ENCODE results near the gene ZNRF3.
"Not testable (repeated sequence)": the region's sequence is repeated elsewhere in the genome, so short reads cannot be mapped to it uniquely, and the experiment has no call there.

ZNRF3 gene

DNA sequence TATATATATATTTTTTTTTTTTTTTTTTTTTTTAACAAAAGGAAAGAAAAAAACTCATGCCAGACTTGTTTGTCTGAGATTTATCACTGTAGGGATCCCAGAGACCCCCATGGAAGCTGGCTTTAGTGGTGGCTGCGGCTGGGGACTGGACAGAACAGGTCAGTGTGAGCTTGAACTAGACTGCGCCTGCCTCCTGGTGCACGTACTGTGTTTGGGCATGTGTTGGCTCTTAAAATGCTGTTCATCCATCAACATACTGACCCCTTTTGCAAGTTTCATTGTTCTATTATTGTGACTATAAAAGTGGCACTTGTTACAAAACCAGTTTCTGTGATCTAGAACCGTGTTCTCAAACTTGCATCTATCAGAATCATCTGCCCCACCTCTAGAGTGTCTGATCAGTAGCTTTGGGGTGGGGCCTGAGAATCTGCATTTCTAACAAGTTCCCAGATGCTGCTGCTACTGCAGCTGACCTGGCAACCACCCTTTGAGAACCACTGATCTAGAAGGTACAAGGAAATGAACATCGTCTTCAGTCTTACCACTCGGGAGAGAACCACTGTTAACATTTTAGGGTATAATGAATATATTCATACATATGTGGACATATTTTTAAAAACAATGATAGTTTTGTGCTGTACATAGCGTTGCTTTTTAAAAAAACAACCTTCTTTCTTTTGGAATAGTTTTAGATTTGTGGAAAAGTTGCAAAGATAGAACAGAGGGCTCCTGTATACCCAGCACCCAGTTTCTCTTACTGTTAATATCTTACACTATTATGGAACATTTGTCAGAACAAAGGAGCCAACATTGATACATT, 54.0 kb downstream of the ZNRF3 start:
- no peak for DNase-seq (ENCODE audit: low read depth)
- H3K9me3 ChIP-seq (ENCODE audit: control insufficient read depth, low read length), result no peaks in the 10 kb centered on the region
- H3K4me3 ChIP-seq (ENCODE audit: low read length), result no peak overlapping the region
- no peaks in the 10 kb centered on the region for H3K4me1 ChIP-seq (ENCODE audit: control insufficient read depth, insufficient read depth, low read length)
- H3K27me3 ChIP-seq (replicated peaks; ENCODE audit: control insufficient read depth, insufficient read depth, low read length), result no peaks in the 10 kb centered on the region
- no peak overlapping the region for H3K9ac ChIP-seq (ENCODE audit: low read length)
- H3K36me3 ChIP-seq (ENCODE audit: control insufficient read depth, insufficient read depth, low read length, severe bottlenecking), result no peaks in the 10 kb centered on the region

DNA sequence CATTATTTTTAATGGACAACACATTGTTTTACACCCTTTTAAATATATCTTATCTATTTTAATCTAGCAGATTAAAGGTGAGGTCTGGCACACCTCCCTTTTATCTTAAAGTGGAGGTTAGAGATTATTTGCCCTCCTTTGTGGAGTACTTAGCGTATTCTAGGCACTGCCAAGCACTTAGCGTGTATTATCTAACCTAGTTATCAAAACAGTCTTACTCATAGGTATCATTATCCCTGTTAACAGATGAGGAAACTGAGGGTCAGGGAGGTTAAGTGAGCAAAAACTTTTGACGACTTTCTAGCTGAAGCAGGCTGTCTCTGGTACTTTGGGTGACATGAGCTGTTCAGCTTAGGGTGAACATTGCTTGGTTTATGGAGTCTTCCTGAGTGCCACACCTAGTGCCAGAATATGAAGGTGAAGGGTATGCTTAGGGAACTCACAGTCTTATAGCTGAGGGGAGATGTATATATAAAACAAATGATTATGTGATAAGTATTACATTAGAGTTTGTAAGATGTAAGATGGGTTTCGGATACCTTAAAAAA, 55.0 kb downstream of the ZNRF3 start:
- no peaks in the 10 kb centered on the region for H3K27me3 ChIP-seq (replicated peaks; ENCODE audit: control insufficient read depth, insufficient read depth, low read length)
- no peak overlapping the region for H3K4me3 ChIP-seq (ENCODE audit: low read length)
- no peak overlapping the region for H3K9ac ChIP-seq (ENCODE audit: low read length)
- peaks cover 2% of the 10 kb centered on the region for H3K4me1 ChIP-seq (ENCODE audit: control insufficient read depth, insufficient read depth, low read length)
- no peak for DNase-seq (ENCODE audit: low read depth)
- no peaks in the 10 kb centered on the region for H3K9me3 ChIP-seq (ENCODE audit: control insufficient read depth, low read length)
- no peaks in the 10 kb centered on the region for H3K36me3 ChIP-seq (ENCODE audit: control insufficient read depth, insufficient read depth, low read length, severe bottlenecking)

DNA sequence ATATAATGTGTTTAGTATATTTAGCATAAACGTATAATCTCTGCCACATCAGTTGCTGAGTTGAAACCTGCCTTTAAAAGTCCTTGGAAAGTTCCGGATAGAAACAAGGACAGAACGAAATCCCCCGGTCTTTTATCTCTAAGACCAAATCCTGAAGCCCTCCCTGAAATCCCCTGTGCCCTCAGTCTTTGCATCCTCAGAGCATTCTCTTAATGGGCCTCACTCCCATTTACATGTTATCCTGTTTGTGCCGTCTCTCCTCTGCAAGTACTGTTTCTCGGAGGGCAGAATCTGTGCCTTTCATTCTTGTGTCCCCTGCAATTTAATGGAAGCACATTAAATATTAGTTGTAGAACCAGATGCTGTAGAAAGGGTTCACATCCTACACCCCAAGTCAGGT, 56.0 kb downstream of the ZNRF3 start:
- H3K4me3 ChIP-seq (ENCODE audit: low read length), result no peak overlapping the region
- no peak overlapping the region for H3K9ac ChIP-seq (ENCODE audit: low read length)
- H3K27me3 ChIP-seq (replicated peaks; ENCODE audit: control insufficient read depth, insufficient read depth, low read length), result no peaks in the 10 kb centered on the region
- no peaks in the 10 kb centered on the region for H3K36me3 ChIP-seq (ENCODE audit: control insufficient read depth, insufficient read depth, low read length, severe bottlenecking)
- H3K9me3 ChIP-seq (ENCODE audit: control insufficient read depth, low read length), result no peaks in the 10 kb centered on the region
- no peak for DNase-seq (ENCODE audit: low read depth)
- H3K4me1 ChIP-seq (ENCODE audit: control insufficient read depth, insufficient read depth, low read length), result peaks cover 8% of the 10 kb centered on the region

DNA sequence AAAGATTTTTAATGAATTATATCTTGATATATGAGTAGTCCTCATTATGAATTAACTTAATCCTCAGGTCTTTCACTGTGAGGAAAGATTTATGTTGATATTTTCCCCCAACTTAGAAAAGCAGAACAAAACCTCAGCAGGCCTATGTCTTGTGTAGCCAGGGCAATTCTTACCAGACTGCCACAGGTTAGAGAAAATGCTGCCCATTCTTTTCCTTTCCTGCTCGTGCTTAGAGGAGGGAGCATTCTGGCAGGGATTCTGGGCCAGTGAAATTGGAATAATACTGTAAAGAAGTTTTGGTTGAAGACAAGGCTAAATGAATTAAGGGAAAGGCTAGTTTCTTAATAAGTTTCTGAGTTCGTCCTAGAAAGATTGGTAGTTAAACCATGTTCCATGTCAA, 56.6 kb downstream of the ZNRF3 start:
- Histone ChIP-seq H3K4me3 (ENCODE audit: low read length) (no peak overlapping the region), H3K9me3 (ENCODE audit: control insufficient read depth, low read length) (no peaks in the 10 kb centered on the region), H3K36me3 (ENCODE audit: control insufficient read depth, insufficient read depth, low read length, severe bottlenecking) (no peaks in the 10 kb centered on the region), H3K4me1 (ENCODE audit: control insufficient read depth, insufficient read depth, low read length) (peaks cover 8% of the 10 kb centered on the region), H3K9ac (ENCODE audit: low read length) (no peak overlapping the region), H3K27me3 (replicated peaks; ENCODE audit: control insufficient read depth, insufficient read depth, low read length) (no peaks in the 10 kb centered on the region)
- no peak for DNase-seq (ENCODE audit: low read depth)

DNA sequence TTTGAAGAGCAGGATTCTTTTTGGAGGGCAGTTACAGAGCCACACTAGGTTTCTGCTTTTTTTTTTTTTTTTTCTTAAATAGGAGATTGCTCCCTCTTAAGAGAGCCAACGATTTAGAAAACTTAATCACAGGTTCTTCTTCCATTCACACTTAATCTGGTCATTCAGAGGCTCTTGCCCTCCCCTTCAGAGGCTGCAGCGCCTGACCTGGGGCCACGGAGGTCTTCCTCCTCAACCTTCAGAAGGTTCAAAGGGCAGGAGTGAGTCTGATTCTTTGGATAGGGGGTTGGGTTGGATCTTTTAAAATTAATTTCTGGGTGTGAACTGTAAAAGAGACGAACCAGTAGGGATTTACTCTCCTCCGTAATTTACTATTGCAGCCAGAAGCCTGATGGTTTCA, 57.1 kb downstream of the ZNRF3 start:
- no peaks in the 10 kb centered on the region for H3K9me3 ChIP-seq (ENCODE audit: control insufficient read depth, low read length)
- peaks cover 8% of the 10 kb centered on the region for H3K4me1 ChIP-seq (ENCODE audit: control insufficient read depth, insufficient read depth, low read length)
- no peaks in the 10 kb centered on the region for H3K36me3 ChIP-seq (ENCODE audit: control insufficient read depth, insufficient read depth, low read length, severe bottlenecking)

DNA sequence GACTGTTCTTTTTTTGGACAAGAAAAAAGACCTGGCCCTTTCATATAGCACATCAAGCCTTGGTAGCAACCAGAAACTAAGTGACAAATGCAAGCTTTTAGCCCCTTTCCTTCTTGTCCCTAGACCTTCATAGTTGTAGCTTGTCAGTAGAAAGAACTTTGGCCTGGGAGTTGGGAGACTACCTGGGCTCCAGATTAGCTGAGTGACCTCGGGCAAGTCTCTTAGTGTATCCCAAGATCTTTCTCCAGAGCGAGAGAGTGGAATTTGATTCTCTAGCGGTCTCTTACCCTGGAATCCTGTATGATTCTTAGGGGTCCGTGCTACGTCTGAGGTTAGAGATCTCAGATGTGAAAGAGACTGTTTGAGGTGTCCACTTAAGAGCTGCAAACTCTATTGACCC, 59.0 kb downstream of the ZNRF3 start:
- DNase-seq (ENCODE audit: low read depth), result no peak
- peaks cover 11% of the 10 kb centered on the region for H3K9me3 ChIP-seq (ENCODE audit: control insufficient read depth, low read length)
- no peaks in the 10 kb centered on the region for H3K27me3 ChIP-seq (replicated peaks; ENCODE audit: control insufficient read depth, insufficient read depth, low read length)
- no peaks in the 10 kb centered on the region for H3K36me3 ChIP-seq (ENCODE audit: control insufficient read depth, insufficient read depth, low read length, severe bottlenecking)
- H3K9ac ChIP-seq (ENCODE audit: low read length), result no peak overlapping the region
- no peak overlapping the region for H3K4me3 ChIP-seq (ENCODE audit: low read length)
- H3K4me1 ChIP-seq (ENCODE audit: control insufficient read depth, insufficient read depth, low read length), result peaks cover 8% of the 10 kb centered on the region

More for the DNA sequence above, 57.1 kb downstream of the ZNRF3 start:
- DNase-seq (ENCODE audit: low read depth), result no peak
- H3K4me3 ChIP-seq (ENCODE audit: low read length), result no peak overlapping the region
- H3K9ac ChIP-seq (ENCODE audit: low read length), result no peak overlapping the region
- no peaks in the 10 kb centered on the region for H3K27me3 ChIP-seq (replicated peaks; ENCODE audit: control insufficient read depth, insufficient read depth, low read length)

DNA sequence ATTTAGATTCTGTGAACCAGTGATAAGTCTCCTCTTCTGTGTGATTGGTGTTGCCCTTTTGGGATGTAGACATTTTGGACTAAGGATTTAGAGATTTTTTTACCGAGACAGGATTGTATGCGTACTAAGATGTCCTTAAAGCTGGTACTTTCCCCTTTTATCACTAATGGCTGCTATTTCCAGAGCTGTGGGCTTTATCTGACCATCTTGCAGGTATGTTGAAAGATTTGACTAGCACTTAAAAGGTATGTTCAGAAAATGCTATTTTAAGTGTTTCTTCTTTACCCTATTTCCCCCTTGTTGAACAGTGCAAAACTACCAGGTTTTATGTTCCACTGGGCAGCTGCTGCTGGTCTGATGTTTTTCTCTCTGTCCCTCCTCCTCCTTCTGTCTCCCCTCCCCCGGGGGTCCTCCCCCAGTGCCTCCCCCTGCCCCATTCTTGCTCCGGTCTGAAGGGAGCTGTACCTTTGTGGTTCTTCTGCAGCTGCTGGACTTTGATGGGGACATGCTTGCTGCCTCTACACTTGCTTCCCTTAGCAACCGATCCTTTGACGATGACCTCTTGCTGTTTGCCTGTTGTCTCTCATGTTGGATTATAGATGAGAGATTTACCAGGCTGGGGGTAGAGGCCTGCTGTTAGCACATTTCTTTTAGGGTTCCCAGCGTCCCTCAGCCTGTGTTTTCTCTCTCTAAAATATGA, 59.6 kb downstream of the ZNRF3 start:
- Histone ChIP-seq H3K4me3 (ENCODE audit: low read length) (no peak overlapping the region), H3K27me3 (replicated peaks; ENCODE audit: control insufficient read depth, insufficient read depth, low read length) (no peaks in the 10 kb centered on the region), H3K36me3 (ENCODE audit: control insufficient read depth, insufficient read depth, low read length, severe bottlenecking) (no peaks in the 10 kb centered on the region), H3K9me3 (ENCODE audit: control insufficient read depth, low read length) (peaks cover 14% of the 10 kb centered on the region), H3K4me1 (ENCODE audit: control insufficient read depth, insufficient read depth, low read length) (peaks cover 8% of the 10 kb centered on the region), H3K9ac (ENCODE audit: low read length) (no peak overlapping the region)
- no peak for DNase-seq (ENCODE audit: low read depth)

DNA sequence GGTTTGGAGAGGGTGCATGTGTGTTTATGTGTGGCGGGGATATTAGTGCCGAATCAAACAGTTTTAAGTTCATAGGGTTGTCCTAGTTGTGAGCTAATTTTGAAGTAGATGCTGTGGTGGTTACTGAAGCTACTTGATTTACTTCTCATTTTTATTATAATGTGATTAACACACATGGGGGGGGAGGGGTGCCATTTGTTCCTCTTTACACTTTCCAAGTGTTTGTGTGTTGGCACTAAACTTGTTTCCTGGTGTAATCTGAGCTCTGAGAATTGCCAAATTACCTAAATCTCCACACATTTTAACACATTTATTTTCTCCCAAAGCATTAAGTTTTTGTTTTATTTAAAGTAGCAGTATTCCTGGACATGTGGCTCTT, 60.1 kb downstream of the ZNRF3 start:
- peaks cover 8% of the 10 kb centered on the region for H3K4me1 ChIP-seq (ENCODE audit: control insufficient read depth, insufficient read depth, low read length)
- H3K27me3 ChIP-seq (replicated peaks; ENCODE audit: control insufficient read depth, insufficient read depth, low read length), result no peaks in the 10 kb centered on the region
- H3K36me3 ChIP-seq (ENCODE audit: control insufficient read depth, insufficient read depth, low read length, severe bottlenecking), result no peaks in the 10 kb centered on the region
- no peak overlapping the region for H3K4me3 ChIP-seq (ENCODE audit: low read length)
- H3K9ac ChIP-seq (ENCODE audit: low read length), result no peak overlapping the region
- peaks cover 14% of the 10 kb centered on the region for H3K9me3 ChIP-seq (ENCODE audit: control insufficient read depth, low read length)
- no peak for DNase-seq (ENCODE audit: low read depth)

DNA sequence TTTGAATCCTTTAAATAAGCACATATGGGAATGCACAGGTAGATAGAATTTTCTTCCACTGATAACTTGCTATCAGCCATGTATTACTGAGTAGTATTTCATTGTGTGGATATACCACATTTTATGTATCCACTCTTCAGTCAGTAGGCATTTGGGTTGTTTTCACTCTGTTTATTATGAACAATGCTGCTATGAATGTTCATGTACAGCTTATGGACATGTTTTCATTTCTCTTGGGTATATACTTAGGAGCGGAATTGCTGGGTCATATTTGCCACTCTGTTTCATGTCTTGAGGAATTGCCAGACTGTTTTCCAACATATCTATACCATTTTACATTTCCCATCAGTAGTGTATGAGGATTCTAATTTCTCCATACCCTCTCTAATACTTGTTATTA, 63.8 kb downstream of the ZNRF3 start:
- peaks cover 14% of the 10 kb centered on the region for H3K9me3 ChIP-seq (ENCODE audit: control insufficient read depth, low read length)
- H3K36me3 ChIP-seq (ENCODE audit: control insufficient read depth, insufficient read depth, low read length, severe bottlenecking), result no peaks in the 10 kb centered on the region
- peaks cover 37% of the 10 kb centered on the region for H3K4me1 ChIP-seq (ENCODE audit: control insufficient read depth, insufficient read depth, low read length)
- no peaks in the 10 kb centered on the region for H3K27me3 ChIP-seq (replicated peaks; ENCODE audit: control insufficient read depth, insufficient read depth, low read length)
- H3K4me3 ChIP-seq (ENCODE audit: low read length), result no peak overlapping the region
- no peak for DNase-seq (ENCODE audit: low read depth)
- no peak overlapping the region for H3K9ac ChIP-seq (ENCODE audit: low read length)

DNA sequence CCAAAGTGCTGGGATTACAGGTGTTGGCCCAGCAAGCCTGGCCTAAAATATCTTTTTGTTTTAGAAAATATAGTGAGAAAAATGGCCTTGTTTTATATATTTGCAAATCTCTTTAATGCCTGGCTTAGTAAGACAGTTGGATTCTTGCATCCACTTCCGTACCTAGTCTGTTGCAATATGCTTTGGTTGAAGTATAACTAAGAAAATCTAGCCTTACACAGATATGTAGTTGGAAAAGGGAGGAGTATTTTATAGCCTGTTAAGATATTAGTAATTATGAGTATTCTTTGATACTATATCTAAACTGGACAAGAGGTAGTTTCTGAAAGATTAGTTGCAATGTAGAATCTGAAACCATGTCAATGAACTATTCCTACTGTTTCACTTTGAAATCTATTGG, 65.1 kb downstream of the ZNRF3 start:
- H3K27me3 ChIP-seq (replicated peaks; ENCODE audit: control insufficient read depth, insufficient read depth, low read length), result no peaks in the 10 kb centered on the region
- H3K4me1 ChIP-seq (ENCODE audit: control insufficient read depth, insufficient read depth, low read length), result peaks cover 47% of the 10 kb centered on the region
- DNase-seq (ENCODE audit: low read depth), result no peak
- no peak overlapping the region for H3K9ac ChIP-seq (ENCODE audit: low read length)
- no peaks in the 10 kb centered on the region for H3K36me3 ChIP-seq (ENCODE audit: control insufficient read depth, insufficient read depth, low read length, severe bottlenecking)
- H3K9me3 ChIP-seq (ENCODE audit: control insufficient read depth, low read length), result peaks cover 14% of the 10 kb centered on the region
- H3K4me3 ChIP-seq (ENCODE audit: low read length), result no peak overlapping the region

DNA sequence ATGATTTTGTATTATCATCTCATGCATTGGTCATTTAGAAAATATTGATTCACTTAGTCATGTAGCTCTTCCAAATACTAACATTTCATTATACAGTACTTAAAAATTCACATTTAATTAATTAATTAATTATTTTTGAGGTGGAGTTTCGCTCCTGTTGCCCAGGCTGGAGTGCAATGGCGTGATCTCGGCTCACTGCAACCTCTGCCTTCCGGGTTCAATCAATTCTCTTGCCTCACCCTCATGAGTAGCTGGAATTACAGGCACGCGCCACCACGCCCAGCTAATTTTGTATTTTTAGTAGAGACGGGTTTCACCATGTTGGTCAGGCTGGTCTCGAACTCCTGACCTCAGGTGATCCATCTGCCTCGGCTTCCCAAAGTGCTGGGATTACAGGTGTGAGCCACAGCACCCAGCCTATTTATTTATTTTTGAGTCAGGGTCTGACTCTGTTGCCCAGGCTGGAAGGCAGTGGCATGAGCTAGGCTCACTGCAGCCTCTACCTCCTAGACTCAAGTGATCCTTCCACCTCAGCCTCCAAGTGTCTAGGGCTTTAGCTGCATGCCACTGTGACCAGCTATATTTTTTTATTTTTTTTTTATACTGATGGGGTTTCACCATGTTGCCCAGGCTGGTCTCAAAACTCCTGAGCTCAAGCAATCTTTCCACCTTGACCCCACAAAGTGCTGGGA, 65.6 kb downstream of the ZNRF3 start:
- H3K9ac ChIP-seq (ENCODE audit: low read length); DNase-seq (ENCODE audit: low read depth); H3K27me3 ChIP-seq (replicated peaks; ENCODE audit: control insufficient read depth, insufficient read depth, low read length); H3K4me3 ChIP-seq (ENCODE audit: low read length); H3K36me3 ChIP-seq (ENCODE audit: control insufficient read depth, insufficient read depth, low read length, severe bottlenecking): not testable (repeated sequence)
- Histone ChIP-seq H3K4me1 (ENCODE audit: control insufficient read depth, insufficient read depth, low read length) (peaks cover 43% of the 10 kb centered on the region), H3K9me3 (ENCODE audit: control insufficient read depth, low read length) (peaks cover 14% of the 10 kb centered on the region)

Data from adipocyte (in vitro differentiated cells).